ENCODE results near the gene CLDN25.

The CLDN25 gene

GRCh38 chr11:113773416-113774173, 6.0 kb upstream of the CLDN25 start, which contains the start of gene ZW10:
Gene ZW10 (minus strand): TSS chr11:113773692. CDS start chr11:113773666, 26 bp downstream.
- H3K36me3 ChIP-seq (ENCODE audit: low read depth): peaks cover 22% of the 10 kb centered on the region
- peak; percentile 95 for DNase-seq (ENCODE audit: low spot score)
- peak within 1 kb of the TSS; percentile 22 for H3K27ac ChIP-seq (ENCODE audit: poor library complexity, severe bottlenecking)
- H3K27me3 ChIP-seq (ENCODE audit: insufficient read depth, poor library complexity, severe bottlenecking): no peaks in the 10 kb centered on the region
- peak; percentile 98 for TF ChIP-seq CTCF (IDR thresholded peaks at IDR 0.05; ENCODE audit: poor library complexity, severe bottlenecking)
- no peaks in the 10 kb centered on the region for H3K9me3 ChIP-seq (ENCODE audit: severe bottlenecking)
- ATAC-seq (ENCODE audit: low read depth): peak; percentile 96
- H3K4me1 ChIP-seq (ENCODE audit: insufficient read depth, poor library complexity, severe bottlenecking): peaks cover 11% of the 10 kb centered on the region
- H3K4me3 ChIP-seq (ENCODE audit: severe bottlenecking): peak within 1 kb of the TSS; percentile 63

DNA sequence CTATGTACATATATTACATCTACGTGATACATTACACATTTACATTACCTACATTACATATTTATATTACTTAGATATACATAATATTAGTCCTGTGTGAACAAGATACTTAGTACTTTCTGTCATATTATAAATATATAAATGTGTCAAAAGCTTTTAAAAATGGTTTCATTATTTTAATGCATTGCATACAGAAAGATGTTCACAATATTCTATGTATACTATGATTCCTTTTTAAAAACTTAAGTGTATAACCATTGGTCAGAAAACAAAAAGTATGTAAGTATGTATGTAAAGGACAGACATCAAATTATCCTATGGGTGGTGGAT, 5.5 kb upstream of the CLDN25 start:
- Histone ChIP-seq H3K9me3 (ENCODE audit: severe bottlenecking) (no peaks in the 10 kb centered on the region), H3K27me3 (ENCODE audit: insufficient read depth, poor library complexity, severe bottlenecking) (no peaks in the 10 kb centered on the region), H3K4me3 (ENCODE audit: severe bottlenecking) (peak overlapping the region; percentile 63), H3K4me1 (ENCODE audit: insufficient read depth, poor library complexity, severe bottlenecking) (peaks cover 11% of the 10 kb centered on the region), H3K36me3 (ENCODE audit: low read depth) (peaks cover 17% of the 10 kb centered on the region), H3K27ac (ENCODE audit: poor library complexity, severe bottlenecking) (no peak overlapping the region)
- ATAC-seq (ENCODE audit: low read depth) (no peak), DNase-seq (ENCODE audit: low spot score) (no peak)
- TF ChIP-seq CTCF (IDR thresholded peaks at IDR 0.05; ENCODE audit: poor library complexity, severe bottlenecking): peak; percentile 76

DNA sequence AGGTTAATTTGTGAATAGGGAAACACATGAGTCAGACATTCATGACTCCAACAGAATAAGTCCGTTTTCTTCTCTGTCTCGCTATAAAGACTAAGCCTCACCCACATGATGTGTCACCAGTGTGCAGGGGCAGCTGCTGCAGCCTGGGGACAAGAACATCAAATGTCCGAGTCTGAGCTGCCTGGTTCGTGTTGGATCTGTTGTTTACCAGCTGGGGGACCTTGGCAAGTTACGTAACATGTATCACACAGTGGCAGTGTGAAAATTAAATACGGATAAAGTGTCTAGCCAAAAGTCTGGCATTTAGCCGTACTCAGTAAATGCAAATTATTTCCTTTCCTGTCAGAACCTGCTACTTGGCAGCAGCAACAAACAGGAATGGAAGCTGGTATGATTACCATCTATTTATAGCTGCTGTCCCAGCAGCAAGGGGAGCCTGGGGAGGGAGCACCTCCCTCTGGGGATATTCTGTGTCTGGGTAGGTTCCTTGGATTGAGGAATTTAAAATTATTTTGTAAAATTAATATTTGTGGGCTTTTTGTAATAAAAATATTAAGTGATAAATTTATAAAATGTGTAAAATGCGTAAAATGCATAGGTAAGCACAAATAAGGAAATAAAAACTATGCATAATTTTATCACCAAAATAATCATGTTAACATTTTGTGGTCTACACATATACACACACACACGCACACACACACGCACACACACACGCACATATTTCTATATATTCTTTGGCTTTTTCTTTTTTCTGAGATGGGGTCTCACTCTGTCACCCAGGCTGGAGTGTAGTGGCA, 1.3 kb upstream of the CLDN25 start:
- H3K9me3 ChIP-seq (ENCODE audit: severe bottlenecking): no peaks in the 10 kb centered on the region
- DNase-seq (ENCODE audit: low spot score) (no peak), ATAC-seq (ENCODE audit: low read depth) (peak; percentile 72)
- H3K36me3 ChIP-seq (ENCODE audit: low read depth): no peaks in the 10 kb centered on the region
- TF ChIP-seq CTCF (IDR thresholded peaks at IDR 0.05; ENCODE audit: poor library complexity, severe bottlenecking): peak; percentile 17
- no peaks in the 10 kb centered on the region for H3K27me3 ChIP-seq (ENCODE audit: insufficient read depth, poor library complexity, severe bottlenecking)
- peak overlapping the region; percentile 8 for H3K4me3 ChIP-seq (ENCODE audit: severe bottlenecking)
- peaks cover 11% of the 10 kb centered on the region for H3K4me1 ChIP-seq (ENCODE audit: insufficient read depth, poor library complexity, severe bottlenecking)
- H3K27ac ChIP-seq (ENCODE audit: poor library complexity, severe bottlenecking): peak overlapping the region; percentile 36

- H3K36me3 ChIP-seq (ENCODE audit: low read depth): no peaks in the 10 kb centered on the region
- peaks cover 7% of the 10 kb centered on the region for H3K4me1 ChIP-seq (ENCODE audit: insufficient read depth, poor library complexity, severe bottlenecking)
- DNase-seq (ENCODE audit: low spot score) (no peak), ATAC-seq (ENCODE audit: low read depth) (no peak)
- H3K27me3 ChIP-seq (ENCODE audit: insufficient read depth, poor library complexity, severe bottlenecking): peaks cover 3% of the 10 kb centered on the region
- TF ChIP-seq CTCF (IDR thresholded peaks at IDR 0.05; ENCODE audit: poor library complexity, severe bottlenecking): no peak
- no peaks in the 10 kb centered on the region for H3K9me3 ChIP-seq (ENCODE audit: severe bottlenecking)
- H3K4me3 ChIP-seq (ENCODE audit: severe bottlenecking): no peak overlapping the region
- H3K27ac ChIP-seq (ENCODE audit: poor library complexity, severe bottlenecking): no peak overlapping the region
Measured at GRCh38 chr11:113781682-113782081, 2.1 kb downstream of the CLDN25 start.

Data from RWPE2 (cell line).